ENCODE data around the gene TCFL5.

DNA sequence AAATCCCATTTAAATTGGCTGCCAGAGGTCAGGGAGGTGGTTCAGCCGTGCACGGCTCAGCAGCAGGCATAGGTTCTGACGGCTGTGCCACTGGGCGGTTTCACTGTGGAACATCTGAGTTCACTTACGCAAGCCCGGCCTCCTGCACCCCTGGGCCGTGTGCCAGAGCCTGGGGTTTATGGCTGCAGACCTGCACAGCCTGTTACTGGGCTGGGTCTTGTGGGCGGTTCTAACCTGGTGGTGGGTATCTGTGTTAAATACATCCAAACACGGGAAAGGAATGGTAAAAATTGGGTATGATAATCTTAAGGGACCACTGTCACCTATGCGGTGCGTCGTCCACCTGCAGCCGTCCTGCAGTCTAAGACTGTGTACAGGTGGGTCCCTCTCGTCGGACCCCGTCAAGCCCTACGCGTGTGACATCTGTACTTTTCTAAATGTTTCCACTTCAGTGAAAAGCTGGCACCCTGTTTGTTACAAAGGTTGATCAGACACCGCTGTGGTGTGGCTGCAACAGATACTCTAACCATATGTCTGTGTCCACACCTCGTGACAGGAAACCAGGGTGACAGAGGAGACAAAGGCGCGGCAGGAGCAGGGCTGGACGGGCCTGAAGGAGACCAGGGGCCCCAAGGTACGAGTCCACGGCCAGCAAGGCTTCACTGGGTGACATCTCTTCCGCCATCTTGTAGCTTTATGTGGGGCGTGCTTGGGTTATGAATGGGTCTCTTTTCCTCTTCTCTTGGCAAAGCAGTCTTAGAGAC, 23.3 kb downstream of the TCFL5 start:
- TF ChIP-seq, protein P1, sequence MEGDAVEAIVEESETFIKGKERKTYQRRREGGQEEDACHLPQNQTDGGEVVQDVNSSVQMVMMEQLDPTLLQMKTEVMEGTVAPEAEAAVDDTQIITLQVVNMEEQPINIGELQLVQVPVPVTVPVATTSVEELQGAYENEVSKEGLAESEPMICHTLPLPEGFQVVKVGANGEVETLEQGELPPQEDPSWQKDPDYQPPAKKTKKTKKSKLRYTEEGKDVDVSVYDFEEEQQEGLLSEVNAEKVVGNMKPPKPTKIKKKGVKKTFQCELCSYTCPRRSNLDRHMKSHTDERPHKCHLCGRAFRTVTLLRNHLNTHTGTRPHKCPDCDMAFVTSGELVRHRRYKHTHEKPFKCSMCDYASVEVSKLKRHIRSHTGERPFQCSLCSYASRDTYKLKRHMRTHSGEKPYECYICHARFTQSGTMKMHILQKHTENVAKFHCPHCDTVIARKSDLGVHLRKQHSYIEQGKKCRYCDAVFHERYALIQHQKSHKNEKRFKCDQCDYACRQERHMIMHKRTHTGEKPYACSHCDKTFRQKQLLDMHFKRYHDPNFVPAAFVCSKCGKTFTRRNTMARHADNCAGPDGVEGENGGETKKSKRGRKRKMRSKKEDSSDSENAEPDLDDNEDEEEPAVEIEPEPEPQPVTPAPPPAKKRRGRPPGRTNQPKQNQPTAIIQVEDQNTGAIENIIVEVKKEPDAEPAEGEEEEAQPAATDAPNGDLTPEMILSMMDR (IDR thresholded peaks at IDR 0.05) = no peak
- TF ChIP-seq POLR2A (IDR thresholded peaks at IDR 0.05) = no peak
